HG03025 (cell line): ENCODE data around the gene SLC19A1.

Experiments used
- ATAC-seq: cut with Tn5 transposase; IDR thresholded peaks from one replicate; pipeline ENCODE4 v1.9.1; 2021; ENCODE audit warnings: mild to moderate bottlenecking, moderate library complexity; ENCODE audit not compliant: unreplicated experiment, low FRiP score

The SLC19A1 gene

GRCh38 chr21:45546636-45547544, 4.7 kb upstream of the SLC19A1 start:
- ATAC-seq, result no peak

GRCh38 chr21:45545691-45546531, 3.7 kb upstream of the SLC19A1 start:
- ATAC-seq, result no peak

DNA sequence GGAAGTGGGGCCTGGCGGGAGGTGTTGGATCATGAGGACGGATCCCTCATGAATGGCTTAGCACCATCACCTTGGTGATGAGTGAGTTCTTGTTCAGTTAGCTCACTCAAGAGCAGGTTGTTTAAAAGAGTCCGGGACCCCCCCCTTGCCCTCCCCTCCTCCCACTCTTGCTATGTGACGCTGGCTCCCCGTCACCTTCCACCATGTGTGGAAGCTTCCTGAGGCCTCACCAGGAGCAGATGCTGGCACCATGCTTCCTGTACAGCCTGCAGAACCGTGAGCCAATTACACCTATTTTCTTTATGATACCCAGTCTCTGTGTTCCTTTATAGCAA, 3.0 kb upstream of the SLC19A1 start:
- no peak for ATAC-seq

- no peak for ATAC-seq
These were observed 2.4 kb upstream of the SLC19A1 start for GRCh38 chr21:45544449-45545235.

DNA sequence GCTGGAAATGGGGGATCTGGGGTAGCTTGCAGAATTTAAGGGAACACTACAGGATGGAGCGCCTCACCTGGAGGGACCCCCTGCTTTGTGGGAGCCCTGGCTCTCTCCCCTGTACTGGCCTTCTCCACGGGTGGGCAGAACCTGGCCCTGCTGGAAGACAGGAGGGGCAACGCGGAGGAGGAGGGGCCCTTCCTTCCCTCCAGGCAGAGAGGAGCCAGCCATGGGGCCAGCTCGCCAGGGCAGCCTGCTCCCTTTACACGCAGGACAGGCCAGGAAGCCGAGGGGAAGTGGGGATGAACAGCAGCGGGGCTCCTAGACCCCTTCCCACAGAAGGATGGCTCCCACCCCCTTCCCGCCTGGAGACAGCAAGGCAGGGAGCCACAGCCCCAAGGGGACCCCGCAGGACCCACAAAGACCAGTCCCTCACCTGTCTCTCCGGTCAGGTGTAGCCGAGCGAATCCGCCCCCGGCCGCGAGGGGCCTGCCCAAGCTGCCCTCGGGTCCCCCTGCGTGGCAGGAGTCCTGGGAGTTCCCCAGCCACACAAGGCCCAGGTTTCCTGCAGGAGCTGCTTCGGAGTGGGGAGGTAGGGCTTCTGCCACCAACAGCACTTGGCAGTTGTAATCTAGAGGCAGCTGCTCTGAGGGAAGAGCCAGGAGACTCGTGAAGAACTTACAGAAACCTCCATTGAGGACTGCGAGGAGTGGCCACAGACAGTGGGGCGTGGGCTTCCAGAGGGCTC, 1.6 kb upstream of the SLC19A1 start:
- no peak for ATAC-seq

GRCh38 chr21:45543371-45543709, 1.1 kb upstream of the SLC19A1 start:
- no peak for ATAC-seq

DNA sequence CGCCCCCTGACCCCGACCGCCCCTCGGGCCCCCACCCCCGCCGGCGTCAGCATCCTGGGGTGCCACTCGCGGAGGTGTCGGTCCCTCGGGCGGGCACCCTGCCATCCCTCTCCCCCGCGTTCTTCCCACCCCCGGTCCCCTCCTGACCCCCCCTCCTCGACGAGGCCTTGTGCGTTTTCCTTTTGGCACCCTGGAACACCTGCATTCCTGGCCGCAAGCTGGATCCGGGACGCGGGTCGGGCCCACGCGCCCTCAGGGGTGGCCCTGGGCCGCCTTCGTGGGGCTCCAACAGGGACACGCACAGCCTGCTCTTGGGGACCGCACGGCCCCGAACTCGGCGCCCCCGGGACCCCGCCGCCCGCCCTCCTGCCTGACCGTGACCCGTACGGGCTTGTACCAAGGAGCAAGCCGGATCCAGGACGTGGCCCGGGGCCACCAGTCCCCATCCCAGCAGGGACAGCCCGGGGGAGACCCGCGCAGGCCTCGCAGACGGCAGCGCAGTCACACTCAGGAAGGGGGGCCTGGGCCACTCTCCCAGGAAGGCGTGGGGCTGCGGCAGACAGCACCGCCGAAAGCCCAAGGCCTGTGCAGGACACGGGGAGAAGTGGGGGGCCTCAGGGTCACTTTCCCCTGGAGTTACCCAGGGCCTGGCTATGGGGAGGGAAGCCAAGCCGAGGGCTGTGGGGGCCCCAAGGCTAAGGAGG, 579 bp upstream of the SLC19A1 start:
- ATAC-seq, result no peak

DNA sequence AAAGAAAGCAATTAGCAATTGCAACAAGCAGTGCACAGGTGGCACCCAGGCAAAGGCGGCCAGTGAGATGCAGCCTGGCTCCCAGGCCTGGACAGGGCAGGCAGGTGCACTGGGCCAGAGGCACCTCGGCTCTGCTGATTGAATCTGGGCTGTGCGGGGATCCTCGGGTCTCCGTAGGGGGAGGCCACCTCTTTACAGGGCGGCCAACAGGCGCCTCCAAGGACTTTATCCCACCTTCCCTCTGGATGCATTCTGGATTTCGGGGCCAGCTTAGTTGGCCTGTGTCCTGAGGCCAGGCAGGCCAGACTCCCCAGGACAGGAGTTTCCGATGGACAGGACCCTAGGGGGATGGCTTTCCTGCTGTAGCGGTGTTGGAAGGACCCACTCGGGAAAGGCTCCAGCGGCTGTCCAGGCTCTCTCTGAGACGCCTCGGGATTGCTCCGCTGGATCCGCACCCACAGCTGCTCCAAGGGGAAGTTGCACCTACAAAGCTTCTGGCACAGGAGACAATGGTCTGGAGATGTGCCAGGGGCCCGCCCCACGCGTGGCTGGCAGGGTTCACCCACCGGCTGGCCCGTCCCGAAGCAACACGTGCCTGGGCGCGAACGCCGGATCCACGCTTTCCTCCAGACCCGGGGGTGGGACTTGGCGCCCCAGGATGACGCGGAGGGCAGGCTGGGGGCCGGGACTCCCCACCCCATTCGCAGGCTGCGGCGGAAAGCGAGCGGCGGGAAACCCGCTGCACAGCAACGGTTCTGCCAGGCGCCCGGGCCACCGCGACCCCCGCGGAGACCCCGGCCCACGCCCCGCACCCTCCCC, 810 bp downstream of the SLC19A1 start:
- no peak for ATAC-seq

- no peak for ATAC-seq
These were observed 1.7 kb downstream of the SLC19A1 start for GRCh38 chr21:45540601-45540970.

GRCh38 chr21:45539796-45540600, 2.2 kb downstream of the SLC19A1 start:
- ATAC-seq, result no peak

DNA sequence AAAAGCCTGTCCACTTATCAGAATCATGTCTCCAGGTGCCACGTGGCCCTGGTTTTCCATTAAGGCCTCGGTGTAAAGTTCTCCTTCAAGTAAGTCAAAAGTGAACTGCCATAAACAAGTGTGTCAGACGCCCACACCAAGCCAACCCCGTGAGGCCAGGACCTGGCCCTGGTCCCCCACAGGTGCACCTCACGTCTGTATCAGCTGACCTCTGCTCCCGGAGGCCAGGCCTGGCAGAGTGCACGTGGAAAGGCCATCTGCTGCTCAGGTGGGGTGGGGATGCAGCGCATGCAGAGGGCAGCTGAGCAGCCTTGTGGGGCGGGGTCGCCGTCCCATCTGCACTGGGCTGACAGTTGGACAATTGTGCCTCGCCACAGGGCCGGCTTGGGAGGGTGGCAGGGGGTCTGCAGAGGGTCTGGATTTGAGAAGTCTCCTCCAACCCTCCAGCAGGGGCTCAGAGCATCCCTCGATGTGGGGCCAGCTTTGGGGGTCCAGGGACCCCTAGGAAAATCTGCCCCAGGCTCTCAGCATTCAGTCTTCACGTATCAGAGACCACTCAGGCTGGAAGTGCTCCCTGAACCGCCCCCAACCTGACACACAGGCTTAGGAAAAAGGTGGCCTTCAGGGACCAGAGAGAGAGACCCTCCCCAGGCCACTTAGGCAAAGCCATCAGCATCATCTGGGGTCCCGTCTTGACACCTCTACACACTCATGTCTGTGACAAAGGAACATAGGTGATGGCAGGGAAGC, 3.0 kb downstream of the SLC19A1 start:
- no peak for ATAC-seq

- no peak for ATAC-seq
These were observed 3.7 kb downstream of the SLC19A1 start for GRCh38 chr21:45538381-45539045.

DNA sequence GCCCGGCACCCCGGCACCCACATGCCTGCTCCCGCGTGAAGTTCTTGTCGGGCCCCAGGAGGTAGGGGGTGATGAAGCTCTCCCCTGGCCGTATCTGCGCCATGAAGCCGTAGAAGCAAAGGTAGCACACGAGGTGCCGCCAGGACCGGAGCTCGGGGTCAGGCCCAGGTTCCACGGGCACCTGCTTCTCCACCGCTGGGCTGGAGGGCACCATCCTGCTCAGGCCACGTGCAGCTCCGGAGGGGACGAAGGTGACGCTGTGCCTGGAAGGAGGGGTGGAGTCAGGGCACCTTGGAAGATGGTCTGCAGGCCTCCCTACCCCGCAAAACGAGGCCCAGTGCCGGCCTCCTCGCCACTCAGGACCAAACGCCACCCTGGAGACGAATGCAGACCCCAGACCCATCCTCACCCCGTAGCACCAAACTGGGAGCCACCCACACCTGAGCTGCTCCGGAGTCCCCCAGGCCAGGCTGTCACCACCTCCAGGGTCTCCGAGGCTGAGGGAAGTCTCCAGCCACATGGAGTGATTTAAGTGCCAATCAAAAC, 4.4 kb downstream of the SLC19A1 start:
- ATAC-seq, result no peak

DNA sequence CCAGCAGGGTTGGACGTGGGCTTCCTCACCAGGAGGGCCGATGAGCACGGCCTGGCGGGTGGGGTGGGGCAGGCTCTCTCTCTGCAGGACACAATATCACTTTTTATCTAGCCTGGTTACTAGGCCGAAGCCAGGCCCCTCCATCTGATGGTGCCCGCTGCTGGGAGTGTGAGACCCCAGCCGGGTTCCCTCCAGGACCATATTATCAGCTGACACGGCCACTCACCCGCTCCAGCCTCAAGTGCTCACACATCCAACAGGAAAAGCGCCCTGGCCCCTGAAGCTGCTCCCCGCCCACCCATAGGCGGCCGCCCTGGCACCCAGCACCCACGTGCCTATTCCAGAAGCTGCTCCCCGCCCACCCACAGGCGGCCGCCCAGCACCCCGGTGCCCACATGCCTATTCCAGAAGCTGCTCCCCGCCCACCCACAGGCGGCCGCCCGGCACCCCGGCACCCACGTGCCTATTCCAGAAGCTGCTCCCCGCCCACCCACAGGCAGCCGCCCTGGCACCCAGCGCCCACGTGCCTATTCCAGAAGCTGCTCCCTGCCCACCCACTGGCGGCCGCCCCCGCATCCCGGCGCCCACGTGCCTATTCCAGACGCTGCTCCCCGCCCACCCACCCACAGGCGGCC, 5.0 kb downstream of the SLC19A1 start:
- ATAC-seq, result no peak

DNA sequence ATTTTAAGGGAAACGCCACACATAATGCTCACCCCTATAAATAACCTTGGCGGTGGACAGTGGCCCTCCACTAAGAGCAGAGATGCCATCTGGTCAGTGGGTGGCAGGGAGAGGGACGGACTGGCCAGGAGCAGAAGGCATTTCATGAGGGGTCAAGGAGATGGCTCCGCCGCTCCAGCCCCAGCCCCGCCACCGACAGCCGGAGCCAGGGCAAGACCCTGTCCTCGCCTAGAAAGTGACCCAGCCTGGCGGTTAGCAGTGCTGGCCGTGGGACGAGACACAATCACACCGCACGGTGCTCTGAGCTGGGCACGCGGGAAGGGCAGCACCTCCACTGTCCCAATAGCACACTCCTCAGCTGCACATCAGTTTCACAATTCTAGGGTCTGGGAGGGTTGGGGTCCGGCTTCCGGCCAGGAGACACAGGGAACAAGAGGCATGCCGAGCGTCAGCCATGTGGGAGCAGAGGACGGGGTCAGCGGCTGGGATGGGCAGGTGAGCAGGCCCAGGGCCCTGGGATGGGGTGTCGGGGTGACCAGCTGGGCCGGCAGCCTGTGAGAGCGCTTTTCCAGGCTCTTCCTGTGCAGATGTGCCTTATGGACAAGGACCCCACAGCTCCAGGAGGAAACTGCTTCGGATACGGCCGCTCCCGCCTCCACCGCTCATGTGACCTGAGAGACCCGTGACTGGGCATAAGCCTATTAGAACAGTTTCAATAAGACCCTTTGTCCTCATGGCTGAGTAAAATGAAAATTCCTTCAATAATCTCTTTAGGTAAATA, 5.7 kb downstream of the SLC19A1 start:
- no peak for ATAC-seq
